Stimulated activated CD4-positive, alpha-beta T cell treated with anti-CD3 and anti-CD28 coated beads, Interleukin-4, amount 100 ng/mL, for 4 hours (primary cell): Measurements from ENCODE around the gene SRSF2.
"Not testable (repeated sequence)": the region's sequence is repeated elsewhere in the genome, so short reads cannot be mapped to it uniquely, and the experiment has no call there.

ENCODE experiments used
- DNase-seq, 2 experiments: peaks; one replicate each; pipeline ENCODE4 v3.0.0-alpha.2; 2020

SRSF2 gene

GRCh38 chr17:76737082-76737675, at the start of gene SRSF2:
SRSF2 (minus strand) TSS chr17:76737331; CDS start chr17:76737160, 171 bp downstream.
- peak; percentile 97 to 98 for DNase-seq

- no peak for DNase-seq
Measured at GRCh38 chr17:76784926-76785325, 47.8 kb upstream of the SRSF2 start.

GRCh38 chr17:76783146-76783545, 46.0 kb upstream of the SRSF2 start:
- DNase-seq: no peak

GRCh38 chr17:76781056-76781982, 44.2 kb upstream of the SRSF2 start:
- DNase-seq: no peak

GRCh38 chr17:76775021-76775600, 38.0 kb upstream of the SRSF2 start:
- no peak for DNase-seq

- DNase-seq: peak; percentile 33 to 70
Measured at GRCh38 chr17:76772842-76773525, 35.9 kb upstream of the SRSF2 start.

- no peak for DNase-seq
Measured at GRCh38 chr17:76758570-76758969, 21.4 kb upstream of the SRSF2 start.

GRCh38 chr17:76757256-76757655, 20.1 kb upstream of the SRSF2 start:
- no peak for DNase-seq

GRCh38 chr17:76755285-76755684, 18.2 kb upstream of the SRSF2 start:
- no peak for DNase-seq

GRCh38 chr17:76753061-76753961, 16.2 kb upstream of the SRSF2 start:
- DNase-seq: peak in 1 of 2 experiments; percentile 40

GRCh38 chr17:76752006-76752405, 14.9 kb upstream of the SRSF2 start:
- no peak for DNase-seq

GRCh38 chr17:76751416-76751993, 14.4 kb upstream of the SRSF2 start:
- DNase-seq: no peak

- no peak for DNase-seq
Measured at GRCh38 chr17:76748657-76749056, 11.5 kb upstream of the SRSF2 start.

- no peak for DNase-seq
Measured at GRCh38 chr17:76747716-76748363, 10.7 kb upstream of the SRSF2 start.

- not testable (repeated sequence) for DNase-seq
Measured at GRCh38 chr17:76745785-76746184, 8.7 kb upstream of the SRSF2 start.

GRCh38 chr17:76744747-76745146, 7.6 kb upstream of the SRSF2 start:
- DNase-seq: no peak

- no peak for DNase-seq
Measured at GRCh38 chr17:76742958-76743357, 5.8 kb upstream of the SRSF2 start.

- DNase-seq: no peak
Measured at GRCh38 chr17:76740329-76741118, 3.4 kb upstream of the SRSF2 start.

GRCh38 chr17:76739568-76740115, 2.5 kb upstream of the SRSF2 start:
- not testable (repeated sequence) for DNase-seq

GRCh38 chr17:76738468-76738850, 1.3 kb upstream of the SRSF2 start:
- no peak for DNase-seq
